C4-2B (cell line): ENCODE results near the gene SEMA6A.

Source experiments
- ZFX ChIP-seq: fragments of 450-650 bp; IDR thresholded peaks from 2 replicates; pipeline ENCODE4 v1.6.1; 2017
- TF ChIP-seq, protein P1 (sequence below): fragments of 450-650 bp; conservative IDR thresholded peaks from 2 replicates; pipeline ENCODE4 v1.5.1; 2017; ENCODE audit warnings: mild to moderate bottlenecking

- TF ChIP-seq, protein P1, sequence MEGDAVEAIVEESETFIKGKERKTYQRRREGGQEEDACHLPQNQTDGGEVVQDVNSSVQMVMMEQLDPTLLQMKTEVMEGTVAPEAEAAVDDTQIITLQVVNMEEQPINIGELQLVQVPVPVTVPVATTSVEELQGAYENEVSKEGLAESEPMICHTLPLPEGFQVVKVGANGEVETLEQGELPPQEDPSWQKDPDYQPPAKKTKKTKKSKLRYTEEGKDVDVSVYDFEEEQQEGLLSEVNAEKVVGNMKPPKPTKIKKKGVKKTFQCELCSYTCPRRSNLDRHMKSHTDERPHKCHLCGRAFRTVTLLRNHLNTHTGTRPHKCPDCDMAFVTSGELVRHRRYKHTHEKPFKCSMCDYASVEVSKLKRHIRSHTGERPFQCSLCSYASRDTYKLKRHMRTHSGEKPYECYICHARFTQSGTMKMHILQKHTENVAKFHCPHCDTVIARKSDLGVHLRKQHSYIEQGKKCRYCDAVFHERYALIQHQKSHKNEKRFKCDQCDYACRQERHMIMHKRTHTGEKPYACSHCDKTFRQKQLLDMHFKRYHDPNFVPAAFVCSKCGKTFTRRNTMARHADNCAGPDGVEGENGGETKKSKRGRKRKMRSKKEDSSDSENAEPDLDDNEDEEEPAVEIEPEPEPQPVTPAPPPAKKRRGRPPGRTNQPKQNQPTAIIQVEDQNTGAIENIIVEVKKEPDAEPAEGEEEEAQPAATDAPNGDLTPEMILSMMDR = no peak
- TF ChIP-seq ZFX = no peak
Measured at GRCh38 chr5:116404016-116404415, 170.6 kb downstream of the SEMA6A start.
